HG03432 (cell line): ENCODE measurements around the gene ZNF467.
A peak's percentile ranks its signal among the peaks of the same experiment; 100 is the strongest.

ENCODE experiments used
- ATAC-seq: cut with Tn5 transposase; IDR thresholded peaks from one replicate; pipeline ENCODE4 v1.9.1; 2021; ENCODE audit warnings: mild to moderate bottlenecking, moderate library complexity; ENCODE audit not compliant: unreplicated experiment

Gene ZNF467

DNA sequence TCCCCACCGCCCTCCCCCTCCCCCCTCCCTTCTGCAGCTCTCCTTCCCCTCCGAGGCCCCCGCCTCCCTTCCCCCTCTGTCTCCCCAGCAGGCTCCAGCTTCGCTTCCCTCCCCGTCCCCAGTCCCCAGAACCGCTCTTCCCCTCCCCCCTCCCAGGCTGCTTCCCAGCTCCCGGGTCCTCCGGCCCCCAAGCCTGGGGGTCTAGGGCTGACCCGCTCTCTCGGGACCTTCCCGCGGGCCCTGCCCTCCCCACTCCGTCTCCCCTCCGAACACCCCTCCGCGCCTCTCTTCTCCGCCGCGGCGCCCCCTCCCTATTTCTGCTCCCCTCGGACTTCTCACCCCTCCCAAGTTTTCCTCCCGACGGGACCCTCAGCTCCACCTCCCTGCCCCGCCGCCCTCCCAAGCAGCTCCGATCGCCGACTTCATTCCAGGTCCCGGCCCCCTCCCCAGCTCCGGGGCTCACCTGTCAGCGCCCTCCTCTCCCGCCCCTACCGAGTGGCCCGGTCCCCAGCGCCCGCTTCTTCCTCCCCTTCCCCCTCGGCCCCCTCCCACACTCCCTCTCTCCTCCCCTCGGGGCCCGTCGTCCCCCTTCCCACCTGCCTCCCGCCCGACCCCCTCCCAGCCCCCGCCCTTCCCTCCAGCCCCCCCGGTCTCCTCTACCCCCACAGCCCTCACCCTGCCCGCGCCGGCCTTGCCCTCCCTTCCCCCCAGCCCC is 990 bp downstream of the ZNF467 start:
- ATAC-seq, result no peak

GRCh38 chr7:149771720-149772240 is 1.6 kb downstream of the ZNF467 start:
- ATAC-seq, result peak; percentile 96

DNA sequence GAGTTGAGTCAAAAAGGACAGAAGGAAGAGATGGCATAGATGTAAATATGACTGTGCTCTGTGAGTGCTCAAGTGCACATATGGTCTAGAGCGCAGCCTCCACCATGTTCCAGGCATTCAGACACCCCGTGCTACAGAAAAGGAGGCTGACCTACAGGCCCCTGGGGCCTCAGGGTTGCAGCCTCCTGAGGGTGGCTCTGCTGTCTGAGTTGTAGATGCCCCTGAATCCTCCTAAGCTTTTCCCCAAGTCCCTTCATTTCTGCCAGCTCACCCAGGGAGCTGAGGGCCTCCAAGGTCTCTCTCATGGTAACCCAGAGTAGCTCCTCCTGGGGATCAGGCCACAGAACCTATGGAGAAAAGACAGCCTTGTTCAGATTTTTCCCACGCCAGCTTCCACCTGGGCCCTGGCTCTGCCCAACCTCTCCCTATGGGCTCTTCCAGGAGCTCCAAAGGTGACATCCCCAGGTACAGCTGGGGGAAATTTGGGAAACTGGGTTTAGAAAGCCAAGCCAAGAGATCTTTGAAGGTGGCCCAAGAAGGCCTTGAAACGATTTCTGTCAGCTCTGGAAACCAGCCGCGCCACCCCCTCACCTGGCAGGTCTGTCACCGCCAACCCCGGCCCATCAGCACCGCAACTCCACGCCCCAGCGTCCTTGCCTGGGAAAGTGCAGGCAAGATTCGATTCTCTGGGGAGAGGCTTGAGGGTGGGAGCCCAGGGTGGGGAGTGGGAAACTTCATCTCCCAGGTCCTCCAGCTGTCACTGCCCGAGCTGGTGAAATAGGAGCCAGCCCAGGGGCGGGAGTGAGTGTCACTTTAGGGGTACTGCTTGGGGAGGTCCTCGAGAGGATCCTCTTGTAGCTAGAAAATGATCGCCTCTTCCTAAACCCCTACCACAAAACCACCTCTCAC is 2.4 kb downstream of the ZNF467 start:
- ATAC-seq, result peak; percentile 25

GRCh38 chr7:149769915-149770314 is 3.5 kb downstream of the ZNF467 start:
- ATAC-seq, result no peak

- no peak for ATAC-seq
Measured at GRCh38 chr7:149768931-149769330, 4.5 kb downstream of the ZNF467 start.

DNA sequence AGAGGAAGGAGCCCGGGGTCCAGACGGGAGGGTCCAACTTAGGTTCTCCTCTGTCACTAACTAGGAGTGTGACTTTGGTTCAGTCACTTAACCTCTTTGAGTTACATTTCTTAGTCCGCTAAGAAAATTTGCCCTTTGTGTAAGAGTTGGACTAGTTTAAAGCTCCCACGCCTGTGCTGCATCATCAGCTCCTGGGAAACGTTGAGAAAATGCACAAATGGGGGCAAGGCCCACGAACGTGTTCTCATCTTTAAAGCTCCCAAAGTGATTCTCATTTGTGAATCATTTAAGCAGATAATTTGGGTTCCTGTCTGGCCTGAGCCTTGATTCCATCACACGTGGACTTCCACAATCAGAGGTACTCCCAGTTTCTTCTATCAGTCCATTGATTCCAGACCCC is 6.3 kb downstream of the ZNF467 start:
- ATAC-seq, result no peak

DNA sequence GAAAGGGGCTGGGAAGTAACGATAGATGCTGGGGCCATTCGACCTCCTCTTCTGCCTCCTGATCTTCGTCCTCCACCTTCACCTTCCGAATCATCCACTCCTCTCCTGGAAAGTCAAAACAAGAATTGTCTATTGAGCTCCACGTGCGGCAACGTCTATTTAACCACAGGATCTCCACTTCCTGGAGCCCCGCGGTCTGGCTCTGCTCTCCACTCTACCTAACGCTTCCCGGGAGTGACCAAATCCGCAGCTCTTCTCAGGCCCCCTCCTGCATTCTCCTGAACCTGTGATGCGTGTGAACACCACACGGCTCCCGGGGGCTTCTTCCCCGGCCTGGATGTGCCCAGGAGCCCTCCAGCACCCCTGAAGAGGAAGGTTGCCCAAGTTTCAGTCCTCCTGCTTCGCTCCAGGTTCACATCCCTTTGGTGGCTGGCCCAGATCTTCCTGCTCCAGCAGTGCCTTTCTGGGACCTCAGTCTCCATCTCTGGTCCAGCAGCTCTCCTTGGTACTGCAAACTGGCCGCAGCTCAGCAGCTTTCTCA is 7.2 kb downstream of the ZNF467 start:
- ATAC-seq, result no peak

- ATAC-seq, result no peak
Measured at GRCh38 chr7:149765399-149766121, 7.8 kb downstream of the ZNF467 start.

DNA sequence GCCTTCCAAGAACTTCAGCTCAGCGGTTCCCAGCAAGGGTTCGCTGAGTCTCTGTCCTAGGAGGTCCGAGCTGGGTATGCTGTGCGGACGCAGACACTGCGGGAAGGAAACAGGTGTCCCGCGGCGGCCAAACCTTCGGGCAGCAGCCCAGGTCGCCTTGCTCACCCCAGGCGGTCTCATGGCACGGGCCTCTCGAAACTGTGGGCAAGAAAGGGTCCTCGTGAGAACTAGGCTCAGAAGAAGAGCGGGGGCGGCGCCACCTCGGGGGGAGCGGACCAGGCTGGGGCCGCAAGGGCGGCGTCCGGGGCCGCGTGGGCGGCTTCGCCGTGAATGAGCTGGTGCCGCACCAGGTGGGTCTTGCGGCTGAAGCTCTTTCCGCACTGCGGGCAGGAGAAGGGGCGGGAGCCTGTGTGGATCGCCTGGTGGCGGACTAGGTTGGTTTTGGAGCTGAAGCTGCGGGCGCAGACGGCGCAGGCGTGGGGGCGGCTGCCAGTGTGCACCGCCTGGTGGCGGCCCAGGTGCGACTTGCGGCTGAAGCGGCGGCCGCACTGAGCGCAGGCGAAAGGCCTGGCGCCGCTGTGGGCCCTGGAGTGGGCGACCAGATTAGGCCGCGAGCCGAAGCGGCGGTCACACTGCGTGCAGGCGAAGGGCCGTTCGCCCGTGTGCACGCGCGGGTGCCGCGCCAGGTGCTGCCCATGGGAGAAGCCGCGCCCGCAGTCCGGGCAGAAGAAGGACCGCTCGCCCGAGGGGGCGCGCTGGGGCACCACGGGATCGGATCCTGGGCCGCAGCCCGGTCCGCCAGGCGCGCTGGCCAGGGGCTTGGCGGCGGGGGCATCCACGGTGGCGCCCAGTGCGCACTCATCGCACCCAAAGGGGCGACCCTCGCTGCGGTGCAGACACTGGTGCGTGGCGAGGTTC is 8.6 kb downstream of the ZNF467 start:
- ATAC-seq, result no peak

GRCh38 chr7:149763563-149764240 is 9.7 kb downstream of the ZNF467 start:
- ATAC-seq, result no peak

DNA sequence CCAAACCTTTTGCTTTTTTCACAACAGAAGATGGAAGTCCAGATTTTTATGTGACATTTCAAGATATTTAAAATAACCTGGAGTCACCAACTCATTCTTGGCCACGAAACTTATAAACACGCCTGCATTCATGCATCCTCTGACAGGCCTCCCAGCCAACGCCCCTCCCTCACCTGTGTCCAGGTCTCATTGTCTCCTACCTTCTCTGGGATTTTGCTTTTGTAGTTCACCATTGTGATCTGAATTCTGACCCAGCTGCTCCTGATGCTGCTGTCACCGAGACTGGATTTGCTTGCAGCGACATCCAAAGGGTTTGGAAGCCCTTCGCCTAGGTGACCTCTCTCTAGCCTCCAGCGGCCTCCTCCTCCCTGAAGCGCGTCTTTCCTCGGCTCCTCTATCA is 10.8 kb downstream of the ZNF467 start:
- no peak for ATAC-seq

DNA sequence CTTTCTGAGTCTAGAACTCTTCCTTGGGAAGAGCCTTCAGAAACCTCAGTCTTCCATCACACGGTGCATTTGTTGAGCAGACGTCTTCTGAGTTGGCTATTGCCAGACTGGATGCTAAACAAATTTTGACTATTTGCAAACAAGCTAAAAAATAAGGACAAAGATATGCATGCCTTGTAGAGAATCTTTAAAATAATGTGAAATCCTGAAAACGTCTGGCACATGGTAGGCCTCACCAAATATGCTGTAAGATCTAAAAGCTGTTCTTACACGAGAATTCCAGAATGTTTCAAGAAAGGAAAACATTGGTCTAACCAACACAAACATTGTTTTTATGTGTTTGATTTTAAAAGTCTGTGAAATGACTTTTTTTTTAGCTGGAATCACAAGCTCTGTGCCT is 11.3 kb downstream of the ZNF467 start:
- ATAC-seq, result no peak

- no peak for ATAC-seq
Measured at GRCh38 chr7:149761307-149761706, 12.1 kb downstream of the ZNF467 start.

- ATAC-seq, result no peak
Measured at GRCh38 chr7:149760538-149760937, 12.8 kb downstream of the ZNF467 start.

DNA sequence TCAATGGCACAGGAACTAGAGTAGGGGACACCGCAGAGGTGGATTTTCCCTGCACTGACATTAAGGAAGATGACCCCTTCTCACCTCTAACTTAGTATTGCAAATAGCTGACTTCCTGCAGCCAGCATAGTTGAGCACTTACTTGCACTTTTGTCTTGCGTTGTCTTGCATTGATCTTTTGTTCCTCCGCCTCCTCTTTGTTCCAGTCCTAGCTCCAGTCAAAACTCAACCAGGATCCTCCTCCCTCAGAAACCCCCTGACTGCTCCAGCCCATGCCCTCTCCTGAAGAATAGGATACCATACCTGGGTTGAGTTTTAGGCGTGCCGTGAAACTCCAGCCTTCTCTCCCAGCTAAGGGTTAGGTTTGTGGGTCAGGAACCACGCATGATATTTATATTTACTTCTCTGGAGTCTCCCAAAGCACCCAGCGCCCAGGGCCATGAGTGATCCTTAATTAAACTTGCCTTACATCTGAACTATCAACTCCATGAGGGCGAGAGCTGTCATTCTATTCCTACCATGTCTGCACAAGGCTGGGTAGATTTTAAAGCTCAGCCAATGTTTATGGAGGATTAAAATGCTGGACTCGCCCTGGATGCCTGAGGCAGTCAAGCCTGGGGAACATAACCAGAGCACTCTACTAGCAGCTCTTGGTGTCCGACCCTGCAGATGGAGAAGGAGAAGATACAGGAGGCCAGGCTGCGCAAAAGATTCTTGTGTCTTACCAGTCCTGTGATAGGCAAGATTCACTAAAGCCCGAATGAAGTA is 14.1 kb downstream of the ZNF467 start:
- ATAC-seq, result no peak

GRCh38 chr7:149753375-149754233 is 19.8 kb downstream of the ZNF467 start:
- no peak for ATAC-seq

DNA sequence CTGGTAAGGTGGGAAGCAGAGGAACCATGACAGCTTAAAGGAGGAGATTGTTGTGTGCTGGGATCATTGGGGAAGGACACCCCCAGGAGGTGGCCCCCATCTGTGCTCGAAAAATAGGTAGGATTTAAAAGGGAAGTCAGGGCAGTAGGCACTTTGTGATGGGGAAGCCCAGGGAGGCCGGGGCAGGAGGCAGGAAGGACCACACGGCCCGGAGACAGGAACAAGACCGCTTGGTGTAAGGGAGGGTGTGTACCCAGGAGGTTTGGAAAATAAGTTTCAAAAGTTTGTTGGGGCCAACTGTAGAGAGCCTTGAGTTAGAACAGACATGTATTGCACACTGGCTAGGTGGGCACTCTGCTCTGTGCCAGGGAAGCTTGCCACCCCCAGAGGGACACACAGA is 20.7 kb downstream of the ZNF467 start:
- no peak for ATAC-seq
